BJ (cell line): ENCODE results near the gene LAMA1. TPM values are rescaled to one million over a fixed set of nuclear protein-coding genes. Genes with fewer than 3 reads are reported as not detected.
"Not testable (repeated sequence)": the region's sequence is repeated elsewhere in the genome, so short reads cannot be mapped to it uniquely, and the experiment has no call there.

ENCODE experiments used
- CTCF ChIA-PET: fragments of 350-600 bp; formaldehyde crosslinking; extraction: SDS; loops from one replicate; lab custom pipeline; 2021; ENCODE audit warnings: antibody characterized with exemption, inconsistent platforms; lab: Yijun Ruan, JAX
- POLR2A ChIA-PET: fragments of 300-600 bp; sonication (Branson Sonifier 250); formaldehyde crosslinking; extraction: SDS; loops from one replicate; lab custom pipeline; 2021; ENCODE audit warnings: antibody characterized with exemption; lab: Charles Lee
- DNase-seq: peaks from one replicate; pipeline ENCODE4 v3.0.0-alpha.2; 2011; ENCODE audit warnings: low read depth
- H3K27me3 ChIP-seq: 2 replicates; pipeline ENCODE4 v1.6.0; 2011; ENCODE audit warnings: low read length; ENCODE audit not compliant: control insufficient read depth, insufficient read depth
- H3K36me3 ChIP-seq: 2 replicates; pipeline ENCODE4 v1.5.1; 2011; ENCODE audit warnings: low read length; ENCODE audit not compliant: control insufficient read depth, insufficient read depth
- H3K4me3 ChIP-seq: 2 replicates; pipeline ENCODE4 v1.5.1; 2011; ENCODE audit warnings: low read depth, mild to moderate bottlenecking, control low read depth, low read length
- CTCF ChIP-seq: IDR thresholded peaks from 2 replicates; pipeline ENCODE4 v1.5.1; 2011; ENCODE audit warnings: low read depth, mild to moderate bottlenecking, control low read depth, inconsistent platforms, low read length, moderate library complexity; ENCODE audit not compliant: insufficient read depth
- polyA plus RNA-seq: library from polyadenylated mRNA; depleted of rRNA; stranded (reverse); fragments of >200 nt; gene quantifications from 2 replicates; pipeline ENCODE4 v1.2.3, GENCODE V29; 2011

The LAMA1 gene
- polyA plus RNA-seq, 1 experiment, result 3.4 TPM

- Histone ChIP-seq H3K4me3 (no peak overlapping the region), H3K36me3 (no peaks in the 10 kb centered on the region), H3K27me3 (no peaks in the 10 kb centered on the region)
- CTCF ChIA-PET, result no interaction called here
- no peak for TF ChIP-seq CTCF
- no peak for DNase-seq
- POLR2A ChIA-PET, result no interaction called here
Measured at GRCh38 chr18:7146067-7146466, 28.5 kb upstream of the LAMA1 start.

GRCh38 chr18:7144921-7145320 lies 27.3 kb upstream of the LAMA1 start:
- POLR2A ChIA-PET, H3K27me3 ChIP-seq, DNase-seq, H3K36me3 ChIP-seq, H3K4me3 ChIP-seq: not testable (repeated sequence)
- CTCF ChIA-PET, result interaction anchor here (0.8 kb wide), 1 partner anchor 13 kb away, joined by 4 read pairs; no protein-coding TSS in a partner anchor

GRCh38 chr18:7141287-7141686 lies 23.7 kb upstream of the LAMA1 start:
- CTCF ChIA-PET, result no interaction called here
- no peak for TF ChIP-seq CTCF
- no peaks in the 10 kb centered on the region for H3K36me3 ChIP-seq
- POLR2A ChIA-PET, result no interaction called here
- no peak overlapping the region for H3K4me3 ChIP-seq
- no peak for DNase-seq
- no peaks in the 10 kb centered on the region for H3K27me3 ChIP-seq

GRCh38 chr18:7139409-7139808 lies 21.8 kb upstream of the LAMA1 start:
- CTCF ChIA-PET, result no interaction called here
- no peak overlapping the region for H3K4me3 ChIP-seq
- TF ChIP-seq CTCF, result no peak
- POLR2A ChIA-PET, result no interaction called here
- H3K27me3 ChIP-seq, result no peaks in the 10 kb centered on the region
- DNase-seq, result no peak
- no peaks in the 10 kb centered on the region for H3K36me3 ChIP-seq

GRCh38 chr18:7133181-7133580 lies 15.6 kb upstream of the LAMA1 start:
- POLR2A ChIA-PET, result no interaction called here
- Histone ChIP-seq H3K36me3 (no peaks in the 10 kb centered on the region), H3K4me3 (no peak overlapping the region), H3K27me3 (no peaks in the 10 kb centered on the region)
- no peak for TF ChIP-seq CTCF
- CTCF ChIA-PET, result interaction anchor here (1.1 kb wide), 1 partner anchor 11 kb away, joined by 4 read pairs; no protein-coding TSS in a partner anchor
- peak; percentile 12 for DNase-seq
